Neural cell (in vitro differentiated cells): ENCODE results near the gene LRRIQ3. TPM values are rescaled to one million over a fixed set of nuclear protein-coding genes. Genes with fewer than 3 reads are reported as not detected.

Source experiments
- H2AFZ ChIP-seq: fragments of 200-600, 300-800 bp; sonication (generic), shearing (Covaris generic); 2 replicates; pipeline ENCODE4 v1.6.0; 2014; ENCODE audit warnings: low read depth, mild to moderate bottlenecking, antibody characterized with exemption, low read length, moderate library complexity
- H3F3A ChIP-seq: fragments of 200-600 bp; shearing (Covaris generic); 2 replicates; pipeline ENCODE4 v1.6.1; 2016; ENCODE audit warnings: mild to moderate bottlenecking, moderate library complexity, mixed read lengths, antibody characterized with exemption, low read length; ENCODE audit not compliant: insufficient read depth, poor library complexity, severe bottlenecking
- H3K27ac ChIP-seq: fragments of 200-600, 300-800 bp; sonication (generic), shearing (Covaris generic); 2 replicates; pipeline ENCODE4 v1.5.1; 2014; ENCODE audit warnings: mild to moderate bottlenecking, low read length, moderate library complexity
- H3K27me3 ChIP-seq: fragments of 300-800, 200-600 bp; sonication (generic), shearing (Covaris generic); 2 replicates; pipeline ENCODE4 v1.6.0; 2014; ENCODE audit warnings: mild to moderate bottlenecking, low read depth, low read length, moderate library complexity; ENCODE audit not compliant: insufficient read depth
- H3K36me3 ChIP-seq: fragments of 300-800, 200-600 bp; sonication (generic), shearing (Covaris generic); 2 replicates; pipeline ENCODE4 v1.5.1; 2014; ENCODE audit warnings: mild to moderate bottlenecking, antibody characterized with exemption, low read length, moderate library complexity; ENCODE audit not compliant: insufficient read depth
- H3K4me2 ChIP-seq: fragments of 300-800, 200-600 bp; sonication (generic), shearing (Covaris generic); 2 replicates; pipeline ENCODE4 v1.6.0; 2014; ENCODE audit warnings: mild to moderate bottlenecking, low read length
- H3K4me3 ChIP-seq: fragments of 300-800, 200-600 bp; sonication (generic), shearing (Covaris generic); 2 replicates; pipeline ENCODE4 v1.5.1; 2014; ENCODE audit warnings: mild to moderate bottlenecking, low read length, moderate library complexity
- H3K79me2 ChIP-seq: fragments of 200-600 bp; shearing (Covaris generic); replicated peaks from 2 replicates; pipeline ENCODE4 v1.6.0; 2014; ENCODE audit warnings: mild to moderate bottlenecking, low read length, moderate library complexity; ENCODE audit not compliant: insufficient read depth
- H3K9ac ChIP-seq: fragments of 300-800, 200-600 bp; sonication (generic), shearing (Covaris generic); 2 replicates; pipeline ENCODE4 v1.6.1; 2016; ENCODE audit warnings: mild to moderate bottlenecking, low read length, mixed read lengths
- H3K9me2 ChIP-seq: fragments of 200-600 bp; shearing (Covaris generic); 2 replicates; pipeline ENCODE4 v1.6.1; 2016; ENCODE audit warnings: mild to moderate bottlenecking, low read length, mixed read lengths; ENCODE audit not compliant: insufficient read depth
- H3K9me3 ChIP-seq: fragments of 200-600, 300-800 bp; sonication (generic), shearing (Covaris generic); 2 replicates; pipeline ENCODE4 v1.6.1; 2016; ENCODE audit warnings: mild to moderate bottlenecking, mixed run types, low read length, moderate library complexity, mixed read lengths
- H4K20me1 ChIP-seq: fragments of 200-600 bp; shearing (Covaris generic); 2 replicates; pipeline ENCODE4 v1.6.1; 2016; ENCODE audit warnings: mild to moderate bottlenecking, mixed run types; ENCODE audit not compliant: insufficient read depth
- EZH2 ChIP-seq: fragments of 200-600, 300-800 bp; shearing (Covaris generic), sonication (generic); IDR thresholded peaks from 2 replicates; pipeline ENCODE4 v1.6.1; 2014; ENCODE audit warnings: antibody characterized with exemption, low read length, borderline replicate concordance, mild to moderate bottlenecking; ENCODE audit not compliant: insufficient read depth, poor library complexity, severe bottlenecking
- MXI1 ChIP-seq: fragments of 450-650 bp; conservative IDR thresholded peaks from 2 replicates; pipeline ENCODE4 v1.6.1; 2014; ENCODE audit warnings: antibody characterized with exemption, mild to moderate bottlenecking; ENCODE audit not compliant: poor library complexity, severe bottlenecking
- POLR2AphosphoS5 ChIP-seq: IDR thresholded peaks from 2 replicates; pipeline ENCODE4 v1.6.1; 2012
- RAD21 ChIP-seq: fragments of 450-650 bp; conservative IDR thresholded peaks from 2 replicates; pipeline ENCODE4 v1.6.1; 2014; ENCODE audit warnings: antibody characterized with exemption, mild to moderate bottlenecking, moderate library complexity
- TAF1 ChIP-seq: IDR thresholded peaks from 2 replicates; pipeline ENCODE4 v1.6.1; 2012; ENCODE audit warnings: low read depth
- polyA plus RNA-seq: library from polyadenylated mRNA; depleted of rRNA; stranded (reverse); fragments of >200 nt; gene quantifications from 2 replicates; pipeline ENCODE4 v1.2.3, GENCODE V29; 2014
- TF ChIP-seq, protein P1 (sequence below): fragments of 450-650 bp; IDR thresholded peaks from 2 replicates; pipeline ENCODE4 v1.5.1; 2014; ENCODE audit warnings: antibody characterized with exemption, mild to moderate bottlenecking, moderate library complexity; ENCODE audit not compliant: poor library complexity, severe bottlenecking
- TF ChIP-seq, protein P2 (sequence below): IDR thresholded peaks from 2 replicates; pipeline ENCODE4 v1.6.1; 2012; ENCODE audit warnings: borderline replicate concordance

Gene LRRIQ3
- polyA plus RNA-seq, 1 donor from 2014 or later: not detected

DNA sequence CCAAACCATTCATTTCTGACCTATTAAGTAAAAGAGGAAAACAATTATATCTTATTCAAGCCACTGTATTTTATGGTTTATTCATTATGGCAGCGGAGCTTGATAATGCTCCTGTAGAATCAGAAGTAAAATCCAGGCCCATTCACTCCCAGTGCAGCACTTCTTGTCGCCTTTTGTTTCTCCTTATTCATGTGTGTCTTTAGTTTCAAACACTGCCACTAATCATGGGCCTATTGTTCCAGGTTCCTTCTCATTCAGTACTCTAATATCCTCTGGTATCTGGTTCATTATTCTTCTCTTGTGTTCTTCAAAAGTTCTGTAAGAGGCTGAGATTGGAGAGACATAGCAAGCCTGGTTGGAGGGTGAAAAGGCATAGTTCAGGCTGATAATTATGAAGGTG is 218.3 kb downstream of the LRRIQ3 start:
- Histone ChIP-seq H3F3A (no peaks in the 10 kb centered on the region), H3K9me2 (no peaks in the 10 kb centered on the region), H4K20me1 (no peaks in the 10 kb centered on the region), H3K9ac (no peak overlapping the region), H3K9me3 (no peaks in the 10 kb centered on the region), H3K27ac (no peak overlapping the region), H3K27me3 (no peaks in the 10 kb centered on the region), H3K36me3 (no peaks in the 10 kb centered on the region), H2AFZ (no peak overlapping the region), H3K4me2 (no peak overlapping the region), H3K79me2 (no peaks in the 10 kb centered on the region), H3K4me3 (no peak overlapping the region)
- TF ChIP-seq, protein P1, sequence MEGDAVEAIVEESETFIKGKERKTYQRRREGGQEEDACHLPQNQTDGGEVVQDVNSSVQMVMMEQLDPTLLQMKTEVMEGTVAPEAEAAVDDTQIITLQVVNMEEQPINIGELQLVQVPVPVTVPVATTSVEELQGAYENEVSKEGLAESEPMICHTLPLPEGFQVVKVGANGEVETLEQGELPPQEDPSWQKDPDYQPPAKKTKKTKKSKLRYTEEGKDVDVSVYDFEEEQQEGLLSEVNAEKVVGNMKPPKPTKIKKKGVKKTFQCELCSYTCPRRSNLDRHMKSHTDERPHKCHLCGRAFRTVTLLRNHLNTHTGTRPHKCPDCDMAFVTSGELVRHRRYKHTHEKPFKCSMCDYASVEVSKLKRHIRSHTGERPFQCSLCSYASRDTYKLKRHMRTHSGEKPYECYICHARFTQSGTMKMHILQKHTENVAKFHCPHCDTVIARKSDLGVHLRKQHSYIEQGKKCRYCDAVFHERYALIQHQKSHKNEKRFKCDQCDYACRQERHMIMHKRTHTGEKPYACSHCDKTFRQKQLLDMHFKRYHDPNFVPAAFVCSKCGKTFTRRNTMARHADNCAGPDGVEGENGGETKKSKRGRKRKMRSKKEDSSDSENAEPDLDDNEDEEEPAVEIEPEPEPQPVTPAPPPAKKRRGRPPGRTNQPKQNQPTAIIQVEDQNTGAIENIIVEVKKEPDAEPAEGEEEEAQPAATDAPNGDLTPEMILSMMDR: no peak

DNA sequence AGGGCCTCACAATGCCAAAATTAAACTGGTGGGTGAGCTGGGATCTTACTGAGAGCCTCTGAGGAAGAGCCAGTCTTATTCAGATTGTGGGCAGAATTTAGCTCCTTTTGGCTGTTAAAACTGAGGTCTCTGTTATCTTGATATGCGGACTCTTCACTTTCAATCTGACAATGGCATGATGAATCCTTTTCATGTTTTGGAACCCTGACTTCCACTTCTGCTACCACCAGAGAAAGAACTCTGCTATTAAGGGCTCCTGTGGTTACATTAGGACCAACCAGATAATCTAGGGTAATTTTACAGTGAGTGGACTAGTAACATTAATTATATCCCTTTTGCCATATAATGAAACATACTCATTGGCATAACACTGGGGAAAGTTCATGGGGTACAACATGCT is 219.0 kb downstream of the LRRIQ3 start:
- no peak overlapping the region for H3K27ac ChIP-seq
- no peaks in the 10 kb centered on the region for H3K9me3 ChIP-seq
- H2AFZ ChIP-seq: no peak overlapping the region
- H3K9ac ChIP-seq: no peak overlapping the region
- no peaks in the 10 kb centered on the region for H3K36me3 ChIP-seq
- H3K27me3 ChIP-seq: no peaks in the 10 kb centered on the region
- H3K4me3 ChIP-seq: no peak overlapping the region
- TF ChIP-seq, protein P1: no peak
- TF ChIP-seq EZH2: no peak
- TF ChIP-seq POLR2AphosphoS5: no peak
- TF ChIP-seq MXI1: no peak
- TF ChIP-seq, protein P2, sequence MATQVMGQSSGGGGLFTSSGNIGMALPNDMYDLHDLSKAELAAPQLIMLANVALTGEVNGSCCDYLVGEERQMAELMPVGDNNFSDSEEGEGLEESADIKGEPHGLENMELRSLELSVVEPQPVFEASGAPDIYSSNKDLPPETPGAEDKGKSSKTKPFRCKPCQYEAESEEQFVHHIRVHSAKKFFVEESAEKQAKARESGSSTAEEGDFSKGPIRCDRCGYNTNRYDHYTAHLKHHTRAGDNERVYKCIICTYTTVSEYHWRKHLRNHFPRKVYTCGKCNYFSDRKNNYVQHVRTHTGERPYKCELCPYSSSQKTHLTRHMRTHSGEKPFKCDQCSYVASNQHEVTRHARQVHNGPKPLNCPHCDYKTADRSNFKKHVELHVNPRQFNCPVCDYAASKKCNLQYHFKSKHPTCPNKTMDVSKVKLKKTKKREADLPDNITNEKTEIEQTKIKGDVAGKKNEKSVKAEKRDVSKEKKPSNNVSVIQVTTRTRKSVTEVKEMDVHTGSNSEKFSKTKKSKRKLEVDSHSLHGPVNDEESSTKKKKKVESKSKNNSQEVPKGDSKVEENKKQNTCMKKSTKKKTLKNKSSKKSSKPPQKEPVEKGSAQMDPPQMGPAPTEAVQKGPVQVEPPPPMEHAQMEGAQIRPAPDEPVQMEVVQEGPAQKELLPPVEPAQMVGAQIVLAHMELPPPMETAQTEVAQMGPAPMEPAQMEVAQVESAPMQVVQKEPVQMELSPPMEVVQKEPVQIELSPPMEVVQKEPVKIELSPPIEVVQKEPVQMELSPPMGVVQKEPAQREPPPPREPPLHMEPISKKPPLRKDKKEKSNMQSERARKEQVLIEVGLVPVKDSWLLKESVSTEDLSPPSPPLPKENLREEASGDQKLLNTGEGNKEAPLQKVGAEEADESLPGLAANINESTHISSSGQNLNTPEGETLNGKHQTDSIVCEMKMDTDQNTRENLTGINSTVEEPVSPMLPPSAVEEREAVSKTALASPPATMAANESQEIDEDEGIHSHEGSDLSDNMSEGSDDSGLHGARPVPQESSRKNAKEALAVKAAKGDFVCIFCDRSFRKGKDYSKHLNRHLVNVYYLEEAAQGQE: no peak
- no peak for TF ChIP-seq TAF1
- no peak for TF ChIP-seq RAD21
- no peaks in the 10 kb centered on the region for H3F3A ChIP-seq
- H3K79me2 ChIP-seq: no peaks in the 10 kb centered on the region
- no peaks in the 10 kb centered on the region for H4K20me1 ChIP-seq
- no peak overlapping the region for H3K4me2 ChIP-seq
- H3K9me2 ChIP-seq: no peaks in the 10 kb centered on the region

Other genes starting within 250 kb of the LRRIQ3 start
- 6.4 and 7.6 TPM in 2 replicates for gene FPGT, start 66 bp upstream of the LRRIQ3 start, polyA plus RNA-seq
- gene TNNI3K, start 37.2 kb upstream of the LRRIQ3 start, polyA plus RNA-seq: 3.1 and 3.5 TPM in 2 replicates